ENCODE measurements around the gene CELA2B.

CELA2B gene

GRCh38 chr1:15526490-15527339, 50.8 kb downstream of the CELA2B start, which contains the start of gene DNAJC16:
TSS of gene DNAJC16 (plus strand) at chr1:15526848. CDS start at chr1:15529106, 2,258 bp downstream.
- DNase-seq = peak; percentile 82 to 100 (median 93)

GRCh38 chr1:15531003-15531402, 55.1 kb downstream of the CELA2B start:
- no peak for DNase-seq

GRCh38 chr1:15531682-15532081, 55.8 kb downstream of the CELA2B start:
- DNase-seq = no peak

- DNase-seq = no peak
Measured at GRCh38 chr1:15538771-15539170, 62.9 kb downstream of the CELA2B start.

- no peak for DNase-seq
Measured at GRCh38 chr1:15540186-15540585, 64.3 kb downstream of the CELA2B start.
